ENCODE measurements around the gene UBN2.

- TF ChIP-seq POLR2A (IDR thresholded peaks at IDR 0.05) (no peak), CTCF (IDR thresholded peaks at IDR 0.05) (no peak), POLR2AphosphoS5 (IDR thresholded peaks at IDR 0.05) (no peak)
These were observed 97.3 kb downstream of the UBN2 start for GRCh38 chr7:139328375-139328774.

Measured in stomach (tissue), 4 donors.